HL-60/S4 treated with retinoic acid at 250 ng/mL for 4 days and 3 days (cell line): ENCODE data around the gene MEP1A.
"Not testable (repeated sequence)": the region's sequence is repeated elsewhere in the genome, so short reads cannot be mapped to it uniquely, and the experiment has no call there.

Experiments used
- in situ Hi-C: fragments of 300-500 bp; cut with MboI; formaldehyde crosslinking; loops from 2 replicates; pipeline ENCODE4 v1.7.0; 2022; ENCODE audit warnings: low sequenced_read_pairs

Gene MEP1A

DNA sequence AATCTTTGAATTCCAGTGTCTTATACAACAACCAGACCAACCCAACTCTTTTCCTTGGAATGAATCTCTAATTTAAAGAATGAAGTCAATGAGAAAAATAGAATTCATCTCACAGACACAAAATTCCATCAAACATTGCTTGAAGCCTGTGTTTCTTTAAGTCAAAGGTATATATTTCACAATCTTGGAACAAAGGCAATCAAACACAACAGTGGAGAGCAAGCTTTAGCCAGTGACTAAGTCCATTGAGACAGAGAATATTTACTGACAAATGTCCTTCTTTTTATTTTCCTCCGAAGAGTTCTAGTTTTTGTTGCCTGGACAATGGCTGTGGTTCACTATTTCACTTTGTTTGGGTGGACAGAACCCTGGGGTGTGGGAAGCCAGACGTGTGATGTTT lies 35.8 kb downstream of the MEP1A start:
- in situ Hi-C loops, result no loop called here

GRCh38 chr6:46832816-46833215 lies 39.6 kb downstream of the MEP1A start:
- in situ Hi-C loops, result no loop called here

DNA sequence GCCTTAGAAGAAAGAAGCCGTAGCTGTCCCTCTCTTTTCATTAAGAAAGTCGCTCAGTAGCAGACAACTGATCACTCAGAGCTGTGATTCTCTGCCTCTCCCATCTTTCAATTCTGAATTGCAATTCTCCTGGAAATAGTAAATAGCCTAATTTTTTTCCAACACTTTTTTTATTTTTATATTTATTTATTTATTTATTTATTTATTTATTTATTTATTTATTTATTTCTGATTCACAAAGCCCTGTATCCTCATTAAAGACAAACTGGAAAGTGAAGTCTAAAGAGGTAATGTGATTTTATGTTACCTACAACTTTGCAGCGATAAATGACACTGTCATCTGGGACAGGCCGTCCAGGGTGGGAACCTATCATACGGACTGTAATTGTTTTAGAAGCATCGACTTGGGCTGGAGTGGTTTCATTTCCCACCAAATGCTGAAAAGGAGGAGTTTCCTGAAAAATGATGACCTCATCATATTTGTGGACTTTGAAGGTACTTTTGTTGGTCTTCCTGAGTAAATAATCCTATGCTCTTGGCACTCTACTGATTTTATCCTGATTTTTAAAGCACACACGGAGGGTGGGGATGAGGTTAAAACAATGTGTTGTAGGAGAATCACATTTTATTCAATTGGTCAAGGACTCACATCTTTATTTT lies 41.2 kb downstream of the MEP1A start:
- in situ Hi-C loops, result not testable (repeated sequence)

GRCh38 chr6:46834991-46835390 lies 41.8 kb downstream of the MEP1A start:
- in situ Hi-C loops, result not testable (repeated sequence)

- in situ Hi-C loops, result no loop called here
Observed at GRCh38 chr6:46838033-46838432, 44.8 kb downstream of the MEP1A start.

DNA sequence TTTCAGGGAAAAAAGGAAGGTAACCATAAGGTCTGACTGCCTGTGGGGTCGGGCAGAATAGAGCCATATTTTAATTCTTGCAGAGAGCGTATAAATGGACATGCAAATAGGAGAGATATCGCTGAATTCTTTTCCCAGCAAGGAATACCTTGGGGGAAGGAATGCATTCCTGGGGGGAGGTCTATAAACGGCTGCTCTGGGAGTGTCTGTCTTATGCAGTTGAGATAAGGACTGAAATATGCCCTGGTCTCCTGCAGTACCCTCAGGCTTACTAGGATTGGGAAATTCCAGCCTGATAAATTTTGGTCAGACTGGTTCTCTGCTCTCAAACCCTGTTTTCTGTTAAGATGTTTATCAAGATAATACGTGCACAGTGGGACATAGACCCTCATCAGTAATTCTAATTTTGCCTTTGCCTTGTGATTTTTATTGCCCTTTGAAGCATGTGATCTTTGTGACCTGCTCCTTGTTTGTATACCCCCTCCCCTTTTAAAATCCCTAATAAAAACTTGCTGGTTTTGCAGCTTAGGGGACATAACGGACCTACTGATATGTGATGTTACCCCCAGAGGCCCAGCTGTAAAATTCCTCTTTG lies 49.2 kb downstream of the MEP1A start:
- in situ Hi-C loops, result not testable (repeated sequence)

GRCh38 chr6:46845126-46845525 lies 51.9 kb downstream of the MEP1A start:
- in situ Hi-C loops, result no loop called here

DNA sequence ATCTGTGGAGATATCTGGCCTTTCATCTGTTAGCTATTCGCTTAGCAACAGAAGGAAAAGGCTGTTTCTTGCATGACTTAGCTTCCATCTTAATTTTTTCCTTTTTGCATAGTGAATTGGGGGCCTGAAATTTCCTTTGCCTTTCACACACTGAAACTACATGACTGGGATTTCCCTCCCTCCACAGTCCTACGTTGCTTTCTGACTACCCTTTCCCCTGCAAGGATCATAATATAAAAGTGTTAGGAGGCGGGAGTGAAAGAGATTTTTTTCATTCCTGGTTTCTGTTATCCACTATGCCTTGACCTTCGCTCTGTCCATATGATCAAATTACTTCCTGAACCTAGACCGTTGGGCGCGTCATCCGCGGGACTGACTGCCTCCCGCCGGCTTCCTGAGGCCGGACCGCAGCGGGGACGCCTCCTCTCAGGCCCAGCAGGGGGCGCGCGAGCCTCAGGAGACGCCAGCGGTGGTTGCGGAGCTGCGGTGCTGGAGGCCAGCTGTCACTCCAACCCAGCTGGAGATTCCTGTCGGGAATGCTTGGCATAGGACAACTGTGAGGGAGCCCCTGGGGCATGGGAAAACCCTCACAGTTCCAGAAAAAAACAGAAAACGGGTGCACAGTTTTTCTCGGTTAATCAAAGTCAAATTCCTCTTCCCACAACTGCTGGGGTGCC lies 55.6 kb downstream of the MEP1A start:
- in situ Hi-C loops, result no loop called here

DNA sequence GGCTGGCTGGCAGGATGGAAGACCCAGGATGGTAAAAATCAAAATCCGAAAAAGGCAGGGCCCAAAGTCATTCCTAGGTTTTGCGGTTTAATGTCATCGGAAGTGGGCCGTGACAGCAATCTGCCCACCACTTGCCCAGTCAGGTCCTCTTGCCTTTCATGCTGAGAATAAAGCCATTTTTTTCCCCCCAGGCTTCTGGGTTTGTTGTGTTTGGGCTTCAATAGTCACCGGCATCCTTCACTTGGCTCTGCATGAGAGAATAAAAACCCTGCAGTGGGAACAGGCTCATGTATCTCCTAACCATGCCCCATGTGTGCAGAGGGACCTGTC lies 56.1 kb downstream of the MEP1A start:
- in situ Hi-C loops, result no loop called here

- in situ Hi-C loops, result no loop called here
Observed at GRCh38 chr6:46850792-46851191, 57.6 kb downstream of the MEP1A start.

GRCh38 chr6:46851576-46851975 lies 58.4 kb downstream of the MEP1A start:
- in situ Hi-C loops, result not testable (repeated sequence)

GRCh38 chr6:46855966-46856365 lies 62.8 kb downstream of the MEP1A start:
- in situ Hi-C loops, result not testable (repeated sequence)

DNA sequence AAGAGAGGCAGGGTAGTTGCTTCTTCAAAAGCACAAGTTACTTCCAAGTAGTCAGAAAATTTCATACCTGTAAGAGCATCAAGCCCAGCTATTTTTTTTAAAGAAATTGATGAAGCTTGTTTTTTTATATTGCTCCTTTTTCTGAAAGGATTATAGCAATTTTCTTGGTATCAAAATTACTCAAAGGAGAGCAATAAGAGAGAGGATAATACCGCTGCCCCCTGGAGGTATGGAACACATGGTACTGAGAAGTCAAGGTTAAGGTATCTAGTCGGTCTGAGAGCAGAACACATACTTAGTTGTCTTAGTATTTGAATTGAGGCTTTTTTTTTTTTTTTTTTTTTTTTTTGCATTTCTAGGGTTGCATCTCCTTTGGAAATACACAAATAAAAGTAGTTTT lies 69.2 kb downstream of the MEP1A start:
- in situ Hi-C loops, result no loop called here

DNA sequence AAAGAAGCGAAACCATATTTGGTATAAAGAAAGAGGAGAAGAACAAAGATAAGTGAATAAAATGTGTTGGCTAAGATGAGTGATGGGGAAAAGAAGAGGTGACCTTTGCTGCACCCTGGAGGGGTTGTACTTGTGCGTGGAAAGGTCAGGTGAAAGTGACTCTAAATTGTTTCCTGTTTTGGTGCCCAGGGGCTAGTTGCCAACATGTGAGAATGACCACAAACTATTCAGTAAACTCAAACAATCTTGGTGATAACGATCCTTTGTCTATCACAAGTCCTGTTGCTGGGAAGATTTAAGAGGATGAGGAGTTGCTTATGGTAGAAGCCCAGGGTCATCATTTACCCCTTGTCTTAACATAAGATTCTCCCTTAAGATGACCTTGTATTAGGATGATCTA lies 70.6 kb downstream of the MEP1A start:
- in situ Hi-C loops, result no loop called here

DNA sequence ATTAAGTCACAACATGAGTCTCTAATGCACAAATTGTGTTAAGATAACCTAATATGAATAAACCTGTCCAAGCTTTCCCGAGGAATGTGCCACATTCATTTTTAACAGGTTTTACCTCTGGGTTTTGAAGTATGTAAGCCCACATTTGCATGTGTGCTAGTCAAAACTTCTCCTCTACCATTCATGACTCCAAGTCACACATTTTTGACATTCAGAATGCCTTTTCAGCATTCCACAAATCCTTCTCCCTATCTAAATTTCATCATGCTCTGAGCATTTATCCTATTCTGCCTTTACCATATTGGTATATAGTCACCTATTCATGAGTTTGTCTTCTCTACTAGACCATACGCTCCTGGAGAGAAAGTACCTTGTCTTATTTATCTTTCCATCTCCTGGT lies 72.0 kb downstream of the MEP1A start:
- in situ Hi-C loops, result no loop called here

DNA sequence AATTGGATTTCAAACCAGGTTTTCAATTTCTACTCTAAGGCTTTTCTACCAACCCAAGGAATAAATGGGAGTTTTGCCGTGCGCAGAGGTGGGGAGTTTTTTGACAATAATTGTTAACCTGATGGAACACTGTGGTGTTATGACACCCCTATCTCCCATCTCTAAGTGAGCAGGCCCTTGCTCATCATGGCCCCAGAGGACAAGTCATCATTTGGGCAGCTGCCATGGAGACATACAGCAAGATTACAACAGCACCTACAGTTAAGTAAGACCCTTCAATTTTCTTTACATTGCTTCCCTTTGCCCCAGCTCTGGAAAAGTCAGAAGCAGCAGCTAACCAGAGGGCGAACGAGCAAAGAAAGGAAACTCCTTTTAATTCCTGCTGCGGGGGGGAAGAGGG lies 74.2 kb downstream of the MEP1A start:
- in situ Hi-C loops, result no loop called here

DNA sequence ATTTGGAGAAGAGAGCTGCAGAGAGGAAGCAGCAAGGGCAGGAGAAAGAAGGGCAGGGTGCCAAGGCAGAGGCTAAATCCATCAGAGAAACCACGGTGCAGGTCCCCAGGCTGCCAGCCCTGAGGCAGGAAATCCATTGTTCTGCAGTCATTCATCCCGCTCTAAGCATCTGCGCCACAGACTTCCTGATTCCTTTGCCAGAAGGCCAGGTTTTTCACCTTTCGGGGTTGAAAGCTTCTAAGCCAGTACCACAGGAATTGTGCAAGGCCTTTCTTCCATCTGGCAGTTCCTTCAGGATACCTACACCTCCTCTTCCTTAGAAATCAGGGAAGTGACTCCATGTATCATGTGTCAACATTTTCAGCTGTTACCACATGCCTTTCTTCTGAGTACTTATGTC lies 82.9 kb downstream of the MEP1A start:
- in situ Hi-C loops, result no loop called here

GRCh38 chr6:46879003-46879402 lies 85.8 kb downstream of the MEP1A start:
- in situ Hi-C loops, result no loop called here

DNA sequence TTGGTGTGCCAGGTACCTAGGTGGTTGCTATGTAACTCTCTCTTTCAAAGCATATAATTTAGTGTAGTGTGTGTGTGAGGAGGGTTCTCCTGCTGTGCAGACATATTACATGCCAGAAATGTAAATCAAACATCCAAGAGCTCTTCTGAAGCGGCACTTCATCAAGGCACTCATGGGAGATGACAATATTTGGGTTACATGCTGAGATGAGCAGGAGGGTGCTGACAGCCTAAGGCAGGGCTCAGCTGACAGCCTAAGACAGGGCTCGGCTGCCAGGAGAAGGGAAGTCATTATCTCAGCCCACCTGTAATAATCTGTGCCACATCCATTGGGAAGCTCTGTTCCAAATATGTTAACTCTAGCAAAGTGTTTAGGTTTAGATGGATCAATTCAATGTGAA lies 89.5 kb downstream of the MEP1A start:
- in situ Hi-C loops, result no loop called here

GRCh38 chr6:46888031-46888430 lies 94.8 kb downstream of the MEP1A start:
- in situ Hi-C loops, result no loop called here

GRCh38 chr6:46888578-46888977 lies 95.4 kb downstream of the MEP1A start:
- in situ Hi-C loops, result no loop called here
